ENCODE results near the gene ILF2.

Gene ILF2

GRCh38 chr1:153683854-153684253 is 13.1 kb upstream of the ILF2 start:
- peak; percentile 51 for ATAC-seq
- TF ChIP-seq, protein P1, sequence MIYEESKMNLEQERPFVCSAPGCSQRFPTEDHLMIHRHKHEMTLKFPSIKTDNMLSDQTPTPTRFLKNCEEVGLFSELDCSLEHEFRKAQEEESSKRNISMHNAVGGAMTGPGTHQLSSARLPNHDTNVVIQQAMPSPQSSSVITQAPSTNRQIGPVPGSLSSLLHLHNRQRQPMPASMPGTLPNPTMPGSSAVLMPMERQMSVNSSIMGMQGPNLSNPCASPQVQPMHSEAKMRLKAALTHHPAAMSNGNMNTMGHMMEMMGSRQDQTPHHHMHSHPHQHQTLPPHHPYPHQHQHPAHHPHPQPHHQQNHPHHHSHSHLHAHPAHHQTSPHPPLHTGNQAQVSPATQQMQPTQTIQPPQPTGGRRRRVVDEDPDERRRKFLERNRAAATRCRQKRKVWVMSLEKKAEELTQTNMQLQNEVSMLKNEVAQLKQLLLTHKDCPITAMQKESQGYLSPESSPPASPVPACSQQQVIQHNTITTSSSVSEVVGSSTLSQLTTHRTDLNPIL (CRISPR knock-in tag; IDR thresholded peaks at IDR 0.05; ENCODE audit: low read depth): no peak
- TF ChIP-seq PPARA (CRISPR knock-in tag; IDR thresholded peaks at IDR 0.05; ENCODE audit: borderline replicate concordance) (no peak), CSRNP3 (CRISPR knock-in tag; IDR thresholded peaks at IDR 0.05) (no peak), GLIS3 (CRISPR knock-in tag; IDR thresholded peaks at IDR 0.05) (no peak), ZNF70 (CRISPR knock-in tag; IDR thresholded peaks at IDR 0.05) (no peak), ARNTL (CRISPR knock-in tag; IDR thresholded peaks at IDR 0.05; ENCODE audit: borderline replicate concordance, low read depth) (no peak), ZFP3 (CRISPR knock-in tag; IDR thresholded peaks at IDR 0.05) (no peak), ZNF8 (CRISPR knock-in tag; IDR thresholded peaks at IDR 0.05) (no peak)

GRCh38 chr1:153682730-153683129 is 11.9 kb upstream of the ILF2 start:
- TF ChIP-seq ISL1 (CRISPR knock-in tag; IDR thresholded peaks at IDR 0.05) (no peak), CSRNP3 (CRISPR knock-in tag; IDR thresholded peaks at IDR 0.05) (no peak), ARNTL (CRISPR knock-in tag; IDR thresholded peaks at IDR 0.05; ENCODE audit: borderline replicate concordance, low read depth) (no peak), GLIS3 (CRISPR knock-in tag; IDR thresholded peaks at IDR 0.05) (no peak), OSR1 (CRISPR knock-in tag; IDR thresholded peaks at IDR 0.05) (no peak), ZNF70 (CRISPR knock-in tag; IDR thresholded peaks at IDR 0.05) (no peak), ZFP3 (CRISPR knock-in tag; IDR thresholded peaks at IDR 0.05) (no peak), SNAI2 (CRISPR knock-in tag; IDR thresholded peaks at IDR 0.05) (no peak), CSDC2 (CRISPR knock-in tag; IDR thresholded peaks at IDR 0.05) (no peak), ZNF8 (CRISPR knock-in tag; IDR thresholded peaks at IDR 0.05) (no peak), ZNF565 (CRISPR knock-in tag; conservative IDR thresholded peaks at IDR 0.05; ENCODE audit: low read depth) (no peak), PPARA (CRISPR knock-in tag; IDR thresholded peaks at IDR 0.05; ENCODE audit: borderline replicate concordance) (no peak), BACH2 (CRISPR knock-in tag; IDR thresholded peaks at IDR 0.05; ENCODE audit: borderline replicate concordance) (no peak), RARB (CRISPR knock-in tag; IDR thresholded peaks at IDR 0.05) (no peak)
- TF ChIP-seq, protein P2, sequence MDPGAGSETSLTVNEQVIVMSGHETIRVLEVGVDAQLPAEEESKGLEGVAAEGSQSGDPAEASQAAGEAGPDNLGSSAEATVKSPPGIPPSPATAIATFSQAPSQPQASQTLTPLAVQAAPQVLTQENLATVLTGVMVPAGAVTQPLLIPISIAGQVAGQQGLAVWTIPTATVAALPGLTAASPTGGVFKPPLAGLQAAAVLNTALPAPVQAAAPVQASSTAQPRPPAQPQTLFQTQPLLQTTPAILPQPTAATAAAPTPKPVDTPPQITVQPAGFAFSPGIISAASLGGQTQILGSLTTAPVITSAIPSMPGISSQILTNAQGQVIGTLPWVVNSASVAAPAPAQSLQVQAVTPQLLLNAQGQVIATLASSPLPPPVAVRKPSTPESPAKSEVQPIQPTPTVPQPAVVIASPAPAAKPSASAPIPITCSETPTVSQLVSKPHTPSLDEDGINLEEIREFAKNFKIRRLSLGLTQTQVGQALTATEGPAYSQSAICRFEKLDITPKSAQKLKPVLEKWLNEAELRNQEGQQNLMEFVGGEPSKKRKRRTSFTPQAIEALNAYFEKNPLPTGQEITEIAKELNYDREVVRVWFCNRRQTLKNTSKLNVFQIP (CRISPR knock-in tag; IDR thresholded peaks at IDR 0.05; ENCODE audit: borderline replicate concordance, low read depth): no peak
- TF ChIP-seq, protein P1 (CRISPR knock-in tag; IDR thresholded peaks at IDR 0.05; ENCODE audit: low read depth): no peak
- ATAC-seq: no peak

GRCh38 chr1:153680120-153680403 is 9.3 kb upstream of the ILF2 start:
- no peak for ATAC-seq
- no peak for TF ChIP-seq ZNF70 (CRISPR knock-in tag; IDR thresholded peaks at IDR 0.05)
- TF ChIP-seq TSHZ2 (CRISPR knock-in tag; IDR thresholded peaks at IDR 0.05): no peak
- no peak for TF ChIP-seq RARB (CRISPR knock-in tag; IDR thresholded peaks at IDR 0.05)
- TF ChIP-seq, protein P2 (CRISPR knock-in tag; IDR thresholded peaks at IDR 0.05; ENCODE audit: borderline replicate concordance, low read depth): no peak
- no peak for TF ChIP-seq ARNTL (CRISPR knock-in tag; IDR thresholded peaks at IDR 0.05; ENCODE audit: borderline replicate concordance, low read depth)
- TF ChIP-seq ESRRG (CRISPR knock-in tag; IDR thresholded peaks at IDR 0.05): no peak
- TF ChIP-seq, protein P3, sequence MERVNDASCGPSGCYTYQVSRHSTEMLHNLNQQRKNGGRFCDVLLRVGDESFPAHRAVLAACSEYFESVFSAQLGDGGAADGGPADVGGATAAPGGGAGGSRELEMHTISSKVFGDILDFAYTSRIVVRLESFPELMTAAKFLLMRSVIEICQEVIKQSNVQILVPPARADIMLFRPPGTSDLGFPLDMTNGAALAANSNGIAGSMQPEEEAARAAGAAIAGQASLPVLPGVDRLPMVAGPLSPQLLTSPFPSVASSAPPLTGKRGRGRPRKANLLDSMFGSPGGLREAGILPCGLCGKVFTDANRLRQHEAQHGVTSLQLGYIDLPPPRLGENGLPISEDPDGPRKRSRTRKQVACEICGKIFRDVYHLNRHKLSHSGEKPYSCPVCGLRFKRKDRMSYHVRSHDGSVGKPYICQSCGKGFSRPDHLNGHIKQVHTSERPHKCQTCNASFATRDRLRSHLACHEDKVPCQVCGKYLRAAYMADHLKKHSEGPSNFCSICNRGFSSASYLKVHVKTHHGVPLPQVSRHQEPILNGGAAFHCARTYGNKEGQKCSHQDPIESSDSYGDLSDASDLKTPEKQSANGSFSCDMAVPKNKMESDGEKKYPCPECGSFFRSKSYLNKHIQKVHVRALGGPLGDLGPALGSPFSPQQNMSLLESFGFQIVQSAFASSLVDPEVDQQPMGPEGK (CRISPR knock-in tag; IDR thresholded peaks at IDR 0.05; ENCODE audit: borderline replicate concordance): no peak

Measured in SK-N-SH treated with all-trans-retinoic acid at 6 μM for 48 hours (cell line).